Ishikawa (cell line): ENCODE results near the gene VPS54.

ENCODE experiments used
- CREB1 ChIP-seq: IDR thresholded peaks from 2 replicates; pipeline ENCODE4 v1.6.1; 2012; ENCODE audit warnings: low read depth
- EP300 ChIP-seq: IDR thresholded peaks from 2 replicates; pipeline ENCODE4 v1.6.1; 2012; ENCODE audit warnings: borderline replicate concordance
- RAD21 ChIP-seq: IDR thresholded peaks from 2 replicates; pipeline ENCODE4 v1.6.1; 2012; ENCODE audit warnings: low read depth
- TAF1 ChIP-seq: IDR thresholded peaks from 2 replicates; pipeline ENCODE4 v1.6.1; 2012; ENCODE audit warnings: low read depth, mild to moderate bottlenecking
- YY1 ChIP-seq: IDR thresholded peaks from 2 replicates; pipeline ENCODE4 v1.6.1; 2012; ENCODE audit warnings: low read depth
- ZBTB7A ChIP-seq: IDR thresholded peaks from 2 replicates; pipeline ENCODE4 v1.6.1; 2012; ENCODE audit warnings: low read depth
- TF ChIP-seq, protein P1 (sequence below): IDR thresholded peaks from 2 replicates; pipeline ENCODE4 v1.6.1; 2012; ENCODE audit warnings: low read depth, mild to moderate bottlenecking
- TF ChIP-seq, protein P2 (sequence below): IDR thresholded peaks from 2 replicates; pipeline ENCODE4 v1.6.1; 2012

DNA sequence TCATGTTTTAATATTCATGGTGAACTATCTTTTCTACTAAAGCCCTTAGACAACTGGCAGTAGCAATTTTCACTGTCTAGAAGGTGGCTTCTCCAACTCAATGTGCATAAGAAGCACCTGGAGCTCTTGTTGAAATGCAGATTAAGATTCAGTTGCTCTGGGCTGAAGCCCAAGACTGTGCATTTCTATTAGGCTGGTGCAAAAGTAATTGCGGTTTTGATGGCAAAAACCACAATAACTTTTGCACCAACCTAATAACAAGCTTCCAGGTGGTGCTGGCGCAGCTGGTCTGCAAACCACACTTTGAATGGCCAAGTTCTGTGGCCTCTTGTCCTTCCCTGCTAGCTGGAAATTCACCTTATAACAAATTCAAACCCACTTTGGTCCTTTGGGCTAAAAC is 26.7 kb upstream of the VPS54 start:
- TF ChIP-seq EP300 (no peak), RAD21 (no peak), CREB1 (no peak), YY1 (no peak), ZBTB7A (no peak), TAF1 (no peak)
- TF ChIP-seq, protein P1, sequence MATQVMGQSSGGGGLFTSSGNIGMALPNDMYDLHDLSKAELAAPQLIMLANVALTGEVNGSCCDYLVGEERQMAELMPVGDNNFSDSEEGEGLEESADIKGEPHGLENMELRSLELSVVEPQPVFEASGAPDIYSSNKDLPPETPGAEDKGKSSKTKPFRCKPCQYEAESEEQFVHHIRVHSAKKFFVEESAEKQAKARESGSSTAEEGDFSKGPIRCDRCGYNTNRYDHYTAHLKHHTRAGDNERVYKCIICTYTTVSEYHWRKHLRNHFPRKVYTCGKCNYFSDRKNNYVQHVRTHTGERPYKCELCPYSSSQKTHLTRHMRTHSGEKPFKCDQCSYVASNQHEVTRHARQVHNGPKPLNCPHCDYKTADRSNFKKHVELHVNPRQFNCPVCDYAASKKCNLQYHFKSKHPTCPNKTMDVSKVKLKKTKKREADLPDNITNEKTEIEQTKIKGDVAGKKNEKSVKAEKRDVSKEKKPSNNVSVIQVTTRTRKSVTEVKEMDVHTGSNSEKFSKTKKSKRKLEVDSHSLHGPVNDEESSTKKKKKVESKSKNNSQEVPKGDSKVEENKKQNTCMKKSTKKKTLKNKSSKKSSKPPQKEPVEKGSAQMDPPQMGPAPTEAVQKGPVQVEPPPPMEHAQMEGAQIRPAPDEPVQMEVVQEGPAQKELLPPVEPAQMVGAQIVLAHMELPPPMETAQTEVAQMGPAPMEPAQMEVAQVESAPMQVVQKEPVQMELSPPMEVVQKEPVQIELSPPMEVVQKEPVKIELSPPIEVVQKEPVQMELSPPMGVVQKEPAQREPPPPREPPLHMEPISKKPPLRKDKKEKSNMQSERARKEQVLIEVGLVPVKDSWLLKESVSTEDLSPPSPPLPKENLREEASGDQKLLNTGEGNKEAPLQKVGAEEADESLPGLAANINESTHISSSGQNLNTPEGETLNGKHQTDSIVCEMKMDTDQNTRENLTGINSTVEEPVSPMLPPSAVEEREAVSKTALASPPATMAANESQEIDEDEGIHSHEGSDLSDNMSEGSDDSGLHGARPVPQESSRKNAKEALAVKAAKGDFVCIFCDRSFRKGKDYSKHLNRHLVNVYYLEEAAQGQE, result no peak
- TF ChIP-seq, protein P2, sequence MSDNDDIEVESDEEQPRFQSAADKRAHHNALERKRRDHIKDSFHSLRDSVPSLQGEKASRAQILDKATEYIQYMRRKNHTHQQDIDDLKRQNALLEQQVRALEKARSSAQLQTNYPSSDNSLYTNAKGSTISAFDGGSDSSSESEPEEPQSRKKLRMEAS, result no peak
